NCI-H1092 treated with DMSO at 0.1 percent for 48 hours (cell line): Measurements from ENCODE around the gene GNPAT.
"Not testable (repeated sequence)": the region's sequence is repeated elsewhere in the genome, so short reads cannot be mapped to it uniquely, and the experiment has no call there.

ENCODE experiments used
- DNase-seq: peaks from one replicate; lab custom pipeline; 2025; lab: John Stamatoyannopoulos, UW

The GNPAT gene

DNA sequence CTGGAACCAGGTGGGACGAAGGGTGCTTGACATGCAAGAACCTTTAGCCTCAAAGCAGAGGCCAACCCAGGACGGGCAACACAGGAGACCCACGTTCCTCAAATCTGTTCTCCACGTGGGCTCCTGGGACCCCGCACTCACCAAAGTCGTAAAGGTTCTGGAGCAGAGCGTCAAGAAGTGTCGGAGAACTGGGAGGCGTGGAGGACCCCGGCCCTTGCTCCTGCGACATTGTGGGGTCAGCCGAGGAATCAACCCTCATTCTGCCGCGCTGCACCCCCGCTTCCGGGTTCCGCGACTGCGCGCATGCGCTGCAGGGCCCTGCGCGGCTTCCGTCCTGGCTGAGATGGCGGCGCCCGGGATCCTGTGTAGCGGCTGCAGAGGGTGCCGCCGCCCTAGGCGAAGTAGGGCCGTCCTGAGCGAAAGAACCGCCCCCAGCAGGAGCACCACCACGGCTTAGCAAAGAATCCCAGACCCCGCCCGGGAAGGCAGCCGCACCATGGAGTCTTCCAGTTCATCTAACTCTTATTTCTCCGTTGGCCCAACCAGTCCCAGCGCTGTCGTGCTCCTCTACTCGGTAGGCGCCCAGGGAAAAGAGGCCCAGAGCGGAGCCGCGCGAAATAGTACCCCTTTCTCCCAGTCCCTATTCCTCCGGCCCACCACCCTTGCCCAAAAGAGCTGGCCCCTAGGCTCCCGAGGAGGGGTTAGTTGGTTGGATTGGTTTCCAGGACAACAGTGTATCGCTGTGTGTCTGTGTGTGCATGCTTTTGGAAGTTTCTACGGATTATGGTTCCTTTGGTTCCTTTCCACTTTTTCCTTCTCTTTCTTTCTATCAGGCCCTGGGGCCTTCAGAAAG lies at the start of gene GNPAT:
Gene GNPAT, plus strand, starts transcription at position 330 of the 853 bp plus-strand sequence. Its CDS starts 167 bp downstream, at position 497.
- peak; percentile 80 for DNase-seq

DNA sequence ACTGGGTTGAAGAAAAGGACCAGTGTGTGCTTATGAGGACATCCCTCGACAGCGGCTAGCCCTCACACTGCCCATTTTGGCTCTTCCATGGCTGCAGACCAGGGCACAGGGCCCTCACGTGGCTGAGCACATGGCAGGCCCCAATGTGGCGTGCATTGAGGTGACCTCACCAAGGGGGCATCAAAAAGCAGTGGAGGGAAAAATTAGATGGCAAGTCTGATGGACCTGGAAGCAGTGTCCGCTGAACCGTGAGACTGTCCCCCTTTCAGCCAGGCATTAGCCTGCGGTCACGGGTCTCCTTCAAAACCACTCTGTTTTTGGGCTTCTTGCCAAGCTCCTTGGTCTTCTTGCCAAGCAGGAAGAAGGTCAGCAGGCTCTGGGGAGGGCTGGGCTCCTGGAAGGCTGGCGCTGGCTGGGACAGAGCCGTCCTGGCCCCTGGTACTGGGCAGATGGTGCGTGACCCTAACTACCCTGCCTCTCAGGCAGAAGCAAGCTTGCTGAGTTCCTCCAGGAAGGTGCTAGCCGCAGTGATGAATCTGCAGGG lies 48.3 kb upstream of the GNPAT start:
- DNase-seq = peak; percentile 80

DNA sequence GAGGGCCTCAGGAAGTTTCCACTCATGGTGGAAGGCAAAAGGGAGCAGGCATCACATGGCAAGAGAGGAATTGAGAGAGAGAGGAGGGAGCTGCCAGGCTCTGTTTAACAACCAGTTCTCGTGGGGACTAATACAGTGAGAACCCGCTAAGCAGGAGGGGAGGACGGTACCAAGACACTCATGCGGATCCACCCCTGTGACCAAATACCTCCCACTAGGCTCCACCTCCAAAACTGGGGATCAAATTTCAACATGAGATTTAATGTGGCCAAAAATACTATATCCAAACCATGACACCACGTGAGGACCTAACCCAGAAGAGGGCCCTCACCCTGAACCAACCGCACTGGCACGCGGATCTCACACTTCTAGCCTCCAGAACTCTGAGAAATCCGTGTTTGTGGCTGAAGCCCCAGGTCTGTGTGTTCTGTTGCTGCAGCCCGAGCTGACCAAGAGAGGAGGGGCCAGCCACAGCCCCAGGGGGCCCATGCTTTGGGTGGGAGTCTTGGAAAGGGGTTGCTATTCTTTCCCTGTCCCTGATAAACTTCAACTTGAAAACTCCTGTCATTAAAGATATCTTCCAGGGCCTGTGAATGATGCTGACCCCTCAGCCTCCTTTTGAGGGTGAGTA lies 47.2 kb upstream of the GNPAT start:
- no peak for DNase-seq

DNA sequence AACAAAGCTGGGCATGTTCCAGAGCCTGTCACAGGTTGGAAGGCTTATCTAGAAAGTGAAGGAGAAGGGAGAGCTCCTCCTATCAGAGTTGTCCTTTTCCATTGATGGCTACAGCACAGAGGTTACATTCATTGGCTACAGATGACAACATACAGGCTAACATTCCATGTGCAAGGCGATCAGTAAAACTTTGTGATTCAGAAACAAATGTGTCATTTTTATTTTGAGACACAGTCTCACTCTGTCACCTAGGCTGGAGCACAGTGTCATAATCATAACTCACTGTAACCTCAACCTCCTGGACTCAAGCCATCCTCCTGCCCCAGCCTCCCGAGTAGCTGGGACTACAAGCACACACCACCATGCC lies 46.6 kb upstream of the GNPAT start:
- DNase-seq = no peak

DNA sequence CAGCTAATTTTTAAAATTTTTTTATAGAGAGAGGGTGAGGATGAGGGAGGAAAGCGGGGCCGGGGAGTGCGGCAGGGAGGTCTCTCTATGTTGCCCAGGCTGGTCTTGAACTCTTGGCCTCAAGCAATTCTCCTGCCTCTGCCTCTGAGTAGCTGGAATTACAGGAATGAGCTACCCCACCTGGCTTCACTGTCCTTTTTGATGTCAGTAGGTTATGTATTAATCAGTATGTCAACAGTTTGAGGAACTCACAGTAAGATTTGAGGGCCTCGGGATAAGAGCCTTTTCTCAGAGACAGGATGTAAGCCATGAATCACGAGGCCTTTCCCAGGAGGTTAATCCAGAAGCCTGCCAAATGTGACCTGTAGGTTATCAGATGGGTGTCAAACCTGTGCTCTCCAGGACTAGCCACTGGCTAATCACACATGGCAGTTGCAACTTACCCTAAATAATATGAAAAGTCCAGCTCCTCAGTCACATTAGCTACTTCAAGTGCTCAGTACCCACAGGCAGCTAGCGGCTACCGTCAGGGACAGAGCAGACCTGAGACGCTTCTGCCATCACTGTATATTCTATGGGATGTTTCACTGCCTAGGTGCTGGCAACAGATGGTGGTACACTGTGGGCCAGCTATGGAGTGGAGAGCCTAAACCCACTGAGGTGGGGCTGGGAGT lies 46.0 kb upstream of the GNPAT start:
- DNase-seq = no peak

DNA sequence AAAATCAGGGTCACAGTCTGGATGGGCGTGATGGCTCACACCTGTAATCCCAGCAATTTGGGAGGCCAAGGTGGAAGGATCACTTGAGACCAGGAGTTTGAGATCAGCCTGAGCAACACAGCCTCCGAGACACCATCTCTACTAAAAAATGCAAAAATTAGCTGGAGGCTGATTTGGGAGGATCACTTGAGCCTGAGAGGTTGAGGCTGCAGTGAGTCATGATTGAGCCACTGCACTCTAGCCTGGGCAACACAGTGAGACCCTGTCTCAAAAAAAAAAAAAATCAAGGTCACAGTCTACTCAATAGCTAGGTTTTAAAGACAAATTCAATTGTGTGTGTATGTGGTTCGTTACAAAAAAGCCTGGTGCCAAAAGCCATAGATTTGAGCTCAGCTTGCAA lies 44.7 kb upstream of the GNPAT start:
- DNase-seq = no peak

DNA sequence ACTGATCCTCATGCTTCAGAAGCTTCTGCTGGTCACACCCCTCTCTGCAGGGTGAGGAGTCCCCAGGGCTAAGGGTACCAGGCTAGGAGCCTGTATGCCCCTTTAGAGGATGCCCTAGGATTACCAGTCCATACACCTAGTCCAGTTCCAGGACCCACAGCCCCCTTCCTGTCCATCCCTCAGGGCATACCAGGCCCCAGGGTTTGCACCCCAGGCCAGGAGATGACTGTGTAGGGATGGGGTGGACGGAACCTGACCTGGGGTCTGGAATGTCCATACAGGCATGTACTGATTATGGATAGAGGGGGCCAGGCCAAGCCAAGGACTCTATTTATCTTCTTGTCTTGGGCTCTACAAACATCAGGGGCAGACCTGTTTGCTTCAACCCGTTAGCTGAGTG lies 44.3 kb upstream of the GNPAT start:
- DNase-seq = no peak

DNA sequence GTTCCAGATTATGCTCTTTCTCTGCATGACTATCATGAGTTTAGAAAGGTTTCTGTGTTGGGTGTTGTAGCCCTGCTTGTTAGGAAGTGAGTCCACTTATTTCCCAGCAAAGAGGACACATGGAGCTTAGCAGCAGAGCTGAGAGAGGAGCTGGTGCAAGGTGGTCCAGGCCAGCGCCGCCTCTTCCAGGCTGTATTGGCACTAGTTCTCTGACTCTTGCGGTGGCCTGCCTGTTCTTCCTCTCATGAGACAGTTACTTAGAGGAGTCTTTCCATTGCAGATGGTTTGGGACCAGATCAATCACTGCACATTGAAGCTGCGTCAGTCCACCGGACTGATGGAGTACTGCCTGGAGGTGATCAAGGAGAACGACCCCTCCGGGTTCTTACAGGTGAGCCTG lies 41.1 kb upstream of the GNPAT start:
- DNase-seq = no peak

DNA sequence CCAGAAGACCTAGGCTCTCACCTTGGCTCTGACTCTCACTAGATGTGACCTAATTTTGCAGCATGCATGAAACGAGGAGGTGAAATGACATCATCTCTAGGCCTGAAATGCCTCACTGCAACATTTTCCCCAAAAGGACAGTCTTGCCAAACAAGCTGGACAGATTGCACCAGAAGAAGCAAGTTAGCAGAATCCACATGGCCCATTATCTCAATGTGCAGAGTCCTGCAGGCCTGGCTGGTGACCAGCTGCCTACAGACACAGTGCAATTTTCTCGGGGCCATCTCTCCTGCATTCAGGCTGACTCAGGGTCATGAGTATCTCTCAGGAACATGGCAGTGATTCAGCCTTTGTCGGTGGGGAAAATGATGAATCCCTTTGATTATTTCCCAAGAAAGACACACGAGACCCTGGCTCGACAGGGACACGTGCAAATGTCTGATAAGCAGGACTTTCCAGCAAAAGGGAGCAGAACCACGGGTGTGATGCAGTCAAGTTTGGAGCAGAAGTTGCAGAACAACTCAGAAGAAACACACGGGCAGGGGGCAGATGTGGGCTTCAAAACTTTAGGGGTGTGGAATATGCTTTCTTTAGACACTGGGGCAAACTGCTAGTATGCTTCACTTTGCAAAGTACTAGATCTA lies 40.5 kb upstream of the GNPAT start:
- no peak for DNase-seq

DNA sequence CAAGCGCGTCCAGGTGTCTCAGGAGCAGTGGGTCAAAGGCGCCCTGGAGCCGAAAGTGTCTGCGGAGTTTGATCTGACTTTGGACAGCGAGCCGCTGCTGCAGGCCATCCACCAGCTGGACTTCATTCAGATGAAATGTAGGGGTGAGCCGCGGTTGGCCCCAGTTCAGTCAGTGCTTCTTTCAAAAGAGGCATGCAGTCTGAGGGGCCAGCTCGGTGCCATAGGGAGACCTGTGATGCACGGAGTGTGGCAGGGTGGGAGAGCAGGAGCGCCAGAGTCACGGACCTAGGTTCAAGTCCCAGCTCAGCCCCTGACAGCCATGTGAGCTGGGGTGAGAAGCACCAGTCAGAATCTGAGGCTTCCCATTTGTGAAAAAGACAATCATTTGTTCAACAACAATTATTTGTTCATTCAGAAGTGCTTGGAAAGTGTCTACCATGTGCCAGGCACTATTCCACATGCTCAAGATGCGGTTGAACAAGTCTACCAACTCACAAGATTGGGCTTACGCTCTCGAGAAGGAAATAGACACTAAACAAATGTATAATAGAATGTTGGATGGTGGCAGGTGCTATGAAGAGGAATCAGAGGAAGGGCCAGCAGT lies 39.5 kb upstream of the GNPAT start:
- no peak for DNase-seq

DNA sequence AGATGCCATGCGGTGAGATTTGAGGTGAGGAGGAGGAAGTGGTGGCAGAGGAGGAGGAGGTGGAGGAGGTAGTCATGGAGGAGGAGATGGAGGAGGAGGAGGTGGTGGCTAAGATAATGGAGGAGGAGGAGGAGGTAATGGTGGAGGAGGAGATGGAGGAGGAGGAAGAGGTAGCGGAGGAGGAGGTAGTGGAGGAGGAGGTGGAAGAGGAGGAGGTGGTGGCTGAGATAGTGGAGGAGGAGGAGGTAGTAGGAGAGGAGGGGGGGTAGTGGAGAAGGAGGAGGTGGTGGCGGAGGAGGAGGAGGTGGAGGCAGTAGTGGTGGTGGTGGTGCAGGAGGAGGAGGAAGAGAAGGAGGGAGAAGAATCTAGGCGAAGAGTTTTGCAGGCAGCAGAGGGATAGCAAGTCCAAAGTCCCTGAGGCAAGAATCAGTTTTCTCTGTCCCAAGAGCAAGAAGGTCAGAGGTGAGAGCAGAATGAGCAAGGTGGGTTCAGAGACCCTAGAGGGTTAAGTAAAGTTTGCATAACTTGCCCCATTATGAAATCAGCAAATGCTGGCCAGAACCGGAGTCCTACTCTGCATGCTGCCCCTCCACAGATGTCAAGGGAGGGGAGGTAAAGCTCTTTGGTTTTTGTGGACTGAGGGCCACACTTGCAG lies 38.9 kb upstream of the GNPAT start:
- DNase-seq = no peak

DNA sequence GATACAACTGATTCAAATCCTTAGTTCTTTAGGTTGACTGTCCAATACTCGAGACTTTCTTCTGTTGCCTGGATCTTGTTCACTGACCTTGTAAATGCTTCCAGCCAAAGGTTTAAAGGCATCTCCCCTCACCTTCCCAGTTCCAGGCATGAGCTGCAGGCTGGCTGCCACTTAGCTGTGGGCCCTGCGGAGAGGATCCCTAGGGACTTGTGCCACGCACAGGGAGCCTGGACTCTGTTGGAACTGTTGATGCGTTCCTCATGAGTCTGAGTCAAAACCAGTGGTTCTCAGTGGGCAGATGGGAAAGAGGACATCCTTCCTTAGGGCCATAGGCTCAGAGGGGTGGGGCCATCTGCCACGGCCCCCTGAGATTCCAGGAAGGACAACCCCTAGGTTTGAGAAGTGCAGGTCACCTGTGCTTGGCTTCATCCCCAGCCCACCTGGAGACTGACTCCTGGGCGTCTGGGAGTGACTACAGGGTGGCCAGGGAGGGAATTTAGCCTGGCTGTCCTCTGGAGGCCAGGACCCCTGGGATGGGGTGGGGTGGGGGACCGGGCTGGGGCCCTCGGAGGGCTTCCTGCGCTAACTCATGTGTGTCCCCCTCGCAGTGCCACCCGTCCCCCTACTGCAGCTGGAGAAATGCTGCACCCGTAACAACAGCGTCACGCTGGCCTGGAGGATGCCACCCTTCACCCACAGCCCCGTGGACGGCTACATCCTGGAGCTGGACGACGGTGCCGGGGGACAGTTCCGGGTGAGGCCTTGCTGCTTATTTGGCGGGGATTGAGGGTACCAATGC lies 37.6 kb upstream of the GNPAT start:
- no peak for DNase-seq

DNA sequence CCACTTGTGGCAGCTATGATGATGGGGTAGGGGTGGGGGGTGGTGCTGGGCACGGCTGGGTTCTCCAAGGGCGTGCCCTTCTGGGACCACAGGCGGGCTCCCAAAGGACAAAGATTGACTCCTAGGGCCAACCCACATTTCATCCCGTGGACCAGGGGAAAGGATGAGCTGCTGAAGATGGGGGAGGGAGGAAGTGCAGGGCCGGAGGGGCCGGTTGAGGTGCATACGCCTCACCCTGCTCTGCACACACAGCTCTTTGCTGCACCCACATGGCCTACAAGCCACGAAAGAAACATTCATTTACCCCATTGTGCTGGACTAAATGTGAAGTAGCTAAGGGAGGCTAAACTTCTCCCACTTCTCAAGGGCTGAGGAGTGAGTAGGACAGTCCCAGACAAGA lies 34.2 kb upstream of the GNPAT start:
- DNase-seq = no peak

DNA sequence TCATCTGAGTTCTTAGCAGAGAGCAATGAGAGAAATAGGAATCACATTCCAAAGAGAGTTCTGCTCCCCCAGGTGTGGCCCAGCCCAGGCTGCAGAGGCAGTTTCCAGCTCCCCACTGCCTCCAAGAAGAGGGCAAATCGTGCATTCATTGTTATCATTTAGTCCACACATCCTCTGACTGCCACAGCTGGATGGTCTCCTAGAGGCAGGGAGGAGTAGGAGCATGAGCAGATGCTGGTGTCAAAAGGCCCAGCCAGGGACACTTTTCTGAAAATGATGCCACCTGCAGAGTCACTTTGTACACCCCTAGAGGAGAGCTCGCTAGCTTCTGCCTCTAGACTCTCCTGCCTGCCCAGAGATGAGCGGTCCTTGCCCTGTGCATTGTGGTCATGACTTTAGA lies 33.6 kb upstream of the GNPAT start:
- DNase-seq = no peak

DNA sequence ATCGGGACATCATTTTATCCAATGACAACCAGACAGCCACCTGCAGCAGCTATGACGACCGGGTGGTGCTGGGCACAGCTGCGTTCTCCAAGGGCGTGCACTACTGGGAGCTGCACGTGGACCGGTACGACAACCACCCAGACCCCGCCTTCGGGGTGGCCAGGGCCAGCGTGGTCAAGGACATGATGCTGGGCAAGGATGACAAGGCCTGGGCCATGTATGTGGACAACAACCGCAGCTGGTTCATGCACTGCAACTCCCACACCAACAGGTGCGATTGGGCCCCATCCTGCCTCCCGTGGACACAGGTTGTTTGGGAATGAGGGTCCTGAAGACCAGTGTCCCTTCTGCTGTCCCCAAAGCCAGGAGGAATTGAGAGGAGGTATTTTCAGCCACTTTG lies 32.0 kb upstream of the GNPAT start:
- DNase-seq = no peak

DNA sequence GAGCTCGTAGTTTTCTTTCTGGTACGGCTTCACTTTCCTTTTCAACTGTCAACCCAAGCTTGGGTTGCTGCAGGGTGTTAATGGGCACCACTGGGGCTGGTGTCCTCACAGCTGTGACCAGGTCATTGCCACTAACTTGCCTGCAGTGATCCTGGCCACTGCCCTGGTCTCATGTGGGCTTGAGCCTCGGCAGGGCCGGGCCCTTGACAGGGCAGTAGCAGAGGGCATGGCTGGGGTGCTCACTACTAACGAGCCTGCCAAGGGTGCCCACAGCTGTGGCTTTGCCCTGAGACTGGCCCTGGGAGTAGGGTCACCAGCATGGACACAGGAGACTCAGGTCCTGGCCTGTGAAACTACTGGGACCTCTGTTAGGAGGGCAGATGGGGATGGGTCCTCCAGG lies 31.5 kb upstream of the GNPAT start:
- DNase-seq = no peak

DNA sequence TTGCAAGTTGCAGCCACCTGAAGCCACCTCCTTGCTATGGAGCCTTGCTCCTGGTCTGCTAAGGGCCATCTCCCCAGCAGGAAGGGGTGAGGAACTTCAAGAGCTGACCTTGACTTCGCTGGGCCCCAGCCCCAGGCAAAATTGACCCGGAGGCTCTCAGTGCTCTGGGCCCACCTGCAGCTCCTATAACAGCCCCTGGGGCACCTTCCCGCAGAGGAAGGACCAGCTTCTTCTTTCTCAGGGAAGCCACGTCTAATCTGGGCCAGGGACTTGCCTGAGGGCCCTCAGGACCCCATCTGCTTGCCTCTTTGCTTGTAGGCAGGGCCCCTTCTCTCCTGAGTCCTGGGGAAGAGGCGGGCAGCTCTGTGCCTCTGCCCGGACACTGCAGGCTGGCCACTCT lies 30.9 kb upstream of the GNPAT start:
- no peak for DNase-seq

DNA sequence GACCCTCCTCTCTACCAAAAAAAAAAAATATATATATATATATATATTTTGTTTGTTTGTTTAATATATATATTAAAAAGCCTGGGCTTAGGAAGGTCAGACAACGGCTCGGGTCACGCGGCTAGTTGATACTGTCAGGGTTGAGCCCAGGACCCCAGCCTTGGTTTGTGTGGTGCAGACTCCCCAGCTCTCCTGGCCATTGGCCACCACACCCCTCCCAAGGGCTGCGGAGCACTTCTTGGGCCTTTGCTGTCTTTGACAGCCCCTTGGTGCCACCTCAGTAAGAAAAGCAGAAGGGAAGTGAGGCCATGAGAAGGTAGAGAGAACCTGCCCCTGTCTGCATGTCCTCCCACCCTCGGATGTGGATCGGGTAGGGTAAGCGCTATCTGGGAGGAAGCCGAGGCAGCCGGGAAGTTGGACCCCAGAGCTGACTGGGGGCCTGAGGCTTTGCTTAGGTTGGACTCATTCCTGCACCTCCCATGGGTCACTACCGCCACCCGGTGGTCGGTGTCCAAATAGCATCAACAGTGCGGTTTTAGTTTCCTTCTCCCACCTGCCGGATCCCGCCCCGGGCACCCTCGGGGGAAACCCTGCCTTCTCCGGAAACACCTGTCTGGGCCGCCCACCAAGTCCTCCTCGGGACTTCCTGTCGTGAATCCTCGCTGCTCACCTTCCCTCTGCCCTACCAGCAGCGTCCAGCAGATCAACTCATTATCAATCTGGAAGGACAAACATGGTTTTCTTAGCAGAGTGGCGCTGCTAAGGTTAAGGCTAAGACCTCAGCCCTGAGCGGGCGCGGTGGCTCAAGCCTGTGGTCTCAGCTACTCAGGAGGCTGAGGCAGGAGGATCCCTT lies 29.8 kb upstream of the GNPAT start:
- peak; percentile 88 for DNase-seq

DNA sequence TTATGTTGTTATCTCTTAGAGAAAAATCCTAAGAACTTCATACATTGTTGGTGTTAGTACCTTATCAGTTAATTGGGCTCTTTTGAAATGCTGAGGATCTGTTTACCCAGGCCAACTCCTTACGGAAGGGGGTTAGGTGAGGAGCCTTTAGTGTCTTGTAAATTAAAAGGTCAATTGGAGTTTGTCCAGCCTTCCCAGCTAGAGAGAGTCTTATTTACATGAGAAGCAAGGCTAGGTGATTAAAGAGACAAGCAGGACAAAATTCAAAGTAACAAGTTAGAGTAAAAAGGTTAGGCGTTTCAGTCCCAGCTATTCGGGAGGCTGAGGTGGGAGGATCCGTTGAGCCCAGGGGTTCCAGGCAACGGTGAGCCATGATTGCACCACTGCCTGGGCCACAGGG lies 28.7 kb upstream of the GNPAT start:
- DNase-seq = not testable (repeated sequence)
